OCI-LY7 (cell line): ENCODE data around the gene PCNT. TPM values are rescaled to one million over a fixed set of nuclear protein-coding genes. Genes with fewer than 3 reads are reported as not detected.
A peak's percentile ranks its signal among the peaks of the same experiment; 100 is the strongest.

ENCODE experiments used
- Bru-seq: library from RNA; stranded (reverse); fragments of 400-500 nt; gene quantifications from one replicate; lab custom pipeline; 2021; lab: Mats Ljungman, UMichigan
- BruChase-seq, 2 experiments: library from RNA; stranded (reverse); fragments of 400-500 nt; gene quantifications; one replicate each; lab custom pipeline; 2021; lab: Mats Ljungman, UMichigan
- BruUV-seq: library from RNA; stranded (reverse); fragments of 400-500 nt; replicated peaks from 2 replicates; lab custom pipeline; 2021; lab: Mats Ljungman, UMichigan
- CTCF ChIA-PET: fragments of 300-600 bp; sonication (Branson Sonifier 250); formaldehyde crosslinking; loops from one replicate; lab custom pipeline; 2022; ENCODE audit warnings: antibody characterized with exemption; ENCODE audit not compliant: unreplicated experiment; lab: Charles Lee
- POLR2A ChIA-PET: fragments of 300-600 bp; sonication (Branson Sonifier 250); formaldehyde crosslinking; loops from one replicate; lab custom pipeline; 2022; ENCODE audit warnings: antibody characterized with exemption; lab: Charles Lee
- DNase-seq: peaks from one replicate; pipeline ENCODE4 v3.0.0-alpha.2; 2015; ENCODE audit warnings: low spot score
- H2AFZ ChIP-seq: fragments of 200-600 bp; sonication (generic), shearing (Covaris generic); 2 replicates; pipeline ENCODE4 v1.6.1; 2014; ENCODE audit warnings: mild to moderate bottlenecking, antibody characterized with exemption, low read length, moderate library complexity
- H3K27ac ChIP-seq: fragments of 200-600 bp; sonication (generic); 2 replicates; pipeline ENCODE4 v1.5.1; 2014; ENCODE audit warnings: mixed run types, low read depth, mild to moderate bottlenecking, moderate library complexity, low read length, inconsistent platforms; ENCODE audit not compliant: poor library complexity, severe bottlenecking
- H3K36me3 ChIP-seq: fragments of 200-600 bp; sonication (generic); 2 replicates; pipeline ENCODE4 v1.6.1; 2014; ENCODE audit warnings: mild to moderate bottlenecking, antibody characterized with exemption, low read length, moderate library complexity, mixed read lengths; ENCODE audit not compliant: insufficient read depth
- H3K4me1 ChIP-seq: fragments of 200-600 bp; sonication (generic); 2 replicates; pipeline ENCODE4 v1.5.1; 2014; ENCODE audit warnings: mild to moderate bottlenecking, low read length; ENCODE audit not compliant: insufficient read depth, poor library complexity, severe bottlenecking
- H3K4me2 ChIP-seq: fragments of 200-600 bp; sonication (generic); 2 replicates; pipeline ENCODE4 v1.6.1; 2014; ENCODE audit warnings: mild to moderate bottlenecking, low read length
- H3K4me3 ChIP-seq: fragments of 200-600 bp; sonication (generic); 2 replicates; pipeline ENCODE4 v1.5.1; 2014; ENCODE audit warnings: mild to moderate bottlenecking, low read depth, low read length; ENCODE audit not compliant: poor library complexity, severe bottlenecking
- H3K79me2 ChIP-seq: fragments of 200-600 bp; sonication (generic); 2 replicates; pipeline ENCODE4 v1.6.1; 2016; ENCODE audit warnings: low read depth, mild to moderate bottlenecking, low read length, moderate library complexity, mixed read lengths; ENCODE audit not compliant: insufficient read depth
- H3K9me2 ChIP-seq: fragments of 200-600 bp; sonication (generic); 2 replicates; pipeline ENCODE4 v1.6.1; 2016; ENCODE audit warnings: mild to moderate bottlenecking, low read length, mixed read lengths; ENCODE audit not compliant: insufficient read depth
- H3K9me3 ChIP-seq: fragments of 200-600 bp; sonication (generic); 2 replicates; pipeline ENCODE4 v1.6.1; 2014; ENCODE audit warnings: mild to moderate bottlenecking, mixed run types, low read length, mixed read lengths
- H4K20me1 ChIP-seq: fragments of 200-600 bp; sonication (generic); 2 replicates; pipeline ENCODE4 v1.6.1; 2014; ENCODE audit warnings: mild to moderate bottlenecking, antibody characterized with exemption, low read length, moderate library complexity, mixed read lengths; ENCODE audit not compliant: insufficient read depth
- EZH2phosphoT487 ChIP-seq: fragments of 200-600 bp; sonication (generic); IDR thresholded peaks from 2 replicates; pipeline ENCODE4 v1.6.1; 2018; ENCODE audit warnings: low read depth, borderline replicate concordance, mild to moderate bottlenecking, mixed run types, antibody characterized with exemption, low read length, moderate library complexity, mixed read lengths
- intact Hi-C: fragments of 100-400 bp; cut with micrococcal nuclease; formaldehyde crosslinking; loops from one replicate; pipeline ENCODE4 v1.10.0; 2022; ENCODE audit not compliant: unreplicated experiment
- long read RNA-seq: library from polyadenylated mRNA; stranded (forward); transcript quantifications from one replicate; pipeline ENCODE4 v2.0.0, GENCODE V29; 2022
- total RNA-seq, 2 experiments: library from RNA; depleted of rRNA in 1 of 2; stranded (reverse); fragments of >200 nt in 1 of 2; shearing (Covaris generic) in 1 of 2; gene quantifications; 2 replicates each; pipeline ENCODE4 v1.2.3, GENCODE V29; 2014 to 2022
- TF ChIP-seq, protein P1 (sequence below): fragments of 200-600 bp; sonication (generic); conservative IDR thresholded peaks from 2 replicates; pipeline ENCODE4 v1.5.1; 2014; ENCODE audit warnings: mild to moderate bottlenecking, antibody characterized with exemption, low read length, moderate library complexity, mixed read lengths

The PCNT gene, protein sequence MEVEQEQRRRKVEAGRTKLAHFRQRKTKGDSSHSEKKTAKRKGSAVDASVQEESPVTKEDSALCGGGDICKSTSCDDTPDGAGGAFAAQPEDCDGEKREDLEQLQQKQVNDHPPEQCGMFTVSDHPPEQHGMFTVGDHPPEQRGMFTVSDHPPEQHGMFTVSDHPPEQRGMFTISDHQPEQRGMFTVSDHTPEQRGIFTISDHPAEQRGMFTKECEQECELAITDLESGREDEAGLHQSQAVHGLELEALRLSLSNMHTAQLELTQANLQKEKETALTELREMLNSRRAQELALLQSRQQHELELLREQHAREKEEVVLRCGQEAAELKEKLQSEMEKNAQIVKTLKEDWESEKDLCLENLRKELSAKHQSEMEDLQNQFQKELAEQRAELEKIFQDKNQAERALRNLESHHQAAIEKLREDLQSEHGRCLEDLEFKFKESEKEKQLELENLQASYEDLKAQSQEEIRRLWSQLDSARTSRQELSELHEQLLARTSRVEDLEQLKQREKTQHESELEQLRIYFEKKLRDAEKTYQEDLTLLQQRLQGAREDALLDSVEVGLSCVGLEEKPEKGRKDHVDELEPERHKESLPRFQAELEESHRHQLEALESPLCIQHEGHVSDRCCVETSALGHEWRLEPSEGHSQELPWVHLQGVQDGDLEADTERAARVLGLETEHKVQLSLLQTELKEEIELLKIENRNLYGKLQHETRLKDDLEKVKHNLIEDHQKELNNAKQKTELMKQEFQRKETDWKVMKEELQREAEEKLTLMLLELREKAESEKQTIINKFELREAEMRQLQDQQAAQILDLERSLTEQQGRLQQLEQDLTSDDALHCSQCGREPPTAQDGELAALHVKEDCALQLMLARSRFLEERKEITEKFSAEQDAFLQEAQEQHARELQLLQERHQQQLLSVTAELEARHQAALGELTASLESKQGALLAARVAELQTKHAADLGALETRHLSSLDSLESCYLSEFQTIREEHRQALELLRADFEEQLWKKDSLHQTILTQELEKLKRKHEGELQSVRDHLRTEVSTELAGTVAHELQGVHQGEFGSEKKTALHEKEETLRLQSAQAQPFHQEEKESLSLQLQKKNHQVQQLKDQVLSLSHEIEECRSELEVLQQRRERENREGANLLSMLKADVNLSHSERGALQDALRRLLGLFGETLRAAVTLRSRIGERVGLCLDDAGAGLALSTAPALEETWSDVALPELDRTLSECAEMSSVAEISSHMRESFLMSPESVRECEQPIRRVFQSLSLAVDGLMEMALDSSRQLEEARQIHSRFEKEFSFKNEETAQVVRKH (N-terminal part only)
- 41.5 and 48.4 TPM in 2 replicates for total RNA-seq (2014; rRNA removed; shearing (Covaris generic))
- total RNA-seq (2022): 75.8 and 84.1 TPM in 2 replicates
- percentile 70 among the genes with signal in this experiment for Bru-seq, nascent RNA
- percentile 85 among the genes with signal in this experiment for BruChase-seq, experiment 1, labeled RNA remaining after a 6-hour chase
- percentile 81 among the genes with signal in this experiment for BruChase-seq, experiment 2, labeled RNA remaining after a 2-hour chase
- long read RNA-seq, full-length matches to known transcripts: 1 of 58 reads
- long read RNA-seq, partial matches to known transcripts: 32 of 58 reads
- long read RNA-seq, other reads (novel, unspliced or antisense): 25 of 58 reads

DNA sequence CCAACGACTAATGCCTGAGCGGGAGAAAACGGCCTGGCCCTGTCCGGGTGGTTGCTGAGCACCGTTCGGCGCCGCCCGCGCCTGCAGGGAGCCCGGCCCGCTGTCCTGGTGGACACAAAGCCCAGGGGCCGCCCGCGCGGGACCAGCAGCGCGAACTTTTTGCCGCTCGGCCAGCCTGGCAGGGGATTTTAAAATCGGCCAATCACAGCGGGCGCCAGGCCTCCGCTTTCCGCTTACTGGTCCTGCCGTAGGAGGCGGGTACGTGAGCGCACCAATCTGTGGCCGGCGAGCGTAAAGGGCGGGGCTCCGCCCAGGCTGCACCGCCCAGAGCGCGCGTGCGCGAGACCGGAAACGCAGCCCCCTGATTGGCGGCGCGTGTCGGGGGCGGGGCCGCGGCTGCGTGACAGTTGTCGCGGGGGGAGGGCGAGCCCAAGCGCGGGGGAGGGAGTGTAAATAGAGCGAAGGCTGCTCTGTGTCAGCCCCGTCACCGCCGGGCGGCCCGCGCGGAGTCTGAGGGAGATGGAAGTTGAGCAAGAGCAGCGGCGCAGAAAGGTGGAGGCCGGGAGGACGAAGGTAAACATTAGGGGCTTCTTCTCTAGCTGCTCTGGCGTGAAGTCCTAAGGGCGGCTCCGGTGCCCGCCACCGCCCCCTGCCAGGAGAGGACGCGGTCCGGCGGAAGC is at the start of gene PCNT, which contains the start of gene C21orf58:
Gene PCNT (plus strand): TSS at position 447 of the 680 bp plus-strand sequence. CDS start 73 bp downstream, at position 520.
Gene C21orf58 (minus strand): TSS at position 161 of the 680 bp plus-strand sequence. CDS start 1,132 bp downstream, outside the sequence.
- DNase-seq: peak; percentile 98
- CTCF ChIA-PET: no interaction called here
- Histone ChIP-seq H3K4me1 (peaks cover 30% of the 10 kb centered on the region), H3K9me2 (no peaks in the 10 kb centered on the region), H3K27ac (peak within 1 kb of the TSS; percentile 88), H3K79me2 (peaks cover 78% of the 10 kb centered on the region), H4K20me1 (peaks cover 29% of the 10 kb centered on the region), H3K4me2 (peak within 1 kb of the TSS; percentile 93), H3K4me3 (peak within 1 kb of the TSS; percentile 86), H3K9me3 (no peaks in the 10 kb centered on the region), H3K36me3 (peaks cover 63% of the 10 kb centered on the region), H2AFZ (peak within 1 kb of the TSS; percentile 64; the same call in 1 of the 2 replicates)
- TF ChIP-seq, protein P1, sequence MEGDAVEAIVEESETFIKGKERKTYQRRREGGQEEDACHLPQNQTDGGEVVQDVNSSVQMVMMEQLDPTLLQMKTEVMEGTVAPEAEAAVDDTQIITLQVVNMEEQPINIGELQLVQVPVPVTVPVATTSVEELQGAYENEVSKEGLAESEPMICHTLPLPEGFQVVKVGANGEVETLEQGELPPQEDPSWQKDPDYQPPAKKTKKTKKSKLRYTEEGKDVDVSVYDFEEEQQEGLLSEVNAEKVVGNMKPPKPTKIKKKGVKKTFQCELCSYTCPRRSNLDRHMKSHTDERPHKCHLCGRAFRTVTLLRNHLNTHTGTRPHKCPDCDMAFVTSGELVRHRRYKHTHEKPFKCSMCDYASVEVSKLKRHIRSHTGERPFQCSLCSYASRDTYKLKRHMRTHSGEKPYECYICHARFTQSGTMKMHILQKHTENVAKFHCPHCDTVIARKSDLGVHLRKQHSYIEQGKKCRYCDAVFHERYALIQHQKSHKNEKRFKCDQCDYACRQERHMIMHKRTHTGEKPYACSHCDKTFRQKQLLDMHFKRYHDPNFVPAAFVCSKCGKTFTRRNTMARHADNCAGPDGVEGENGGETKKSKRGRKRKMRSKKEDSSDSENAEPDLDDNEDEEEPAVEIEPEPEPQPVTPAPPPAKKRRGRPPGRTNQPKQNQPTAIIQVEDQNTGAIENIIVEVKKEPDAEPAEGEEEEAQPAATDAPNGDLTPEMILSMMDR: no peak
- no peak for TF ChIP-seq EZH2phosphoT487
- BruUV-seq: no TSS peak
- intact Hi-C loops: loop anchor here (1.0 to 2.0 kb wide), 4 partner anchors 33 to 134 kb away; partner anchors contain the start of genes DIP2A, LSS and YBEY
- POLR2A ChIA-PET: interaction anchor here (0.7 to 1.1 kb wide), 2 partner anchors 13 to 34 kb away, joined by 3 to 4 read pairs; no protein-coding TSS in a partner anchor

DNA sequence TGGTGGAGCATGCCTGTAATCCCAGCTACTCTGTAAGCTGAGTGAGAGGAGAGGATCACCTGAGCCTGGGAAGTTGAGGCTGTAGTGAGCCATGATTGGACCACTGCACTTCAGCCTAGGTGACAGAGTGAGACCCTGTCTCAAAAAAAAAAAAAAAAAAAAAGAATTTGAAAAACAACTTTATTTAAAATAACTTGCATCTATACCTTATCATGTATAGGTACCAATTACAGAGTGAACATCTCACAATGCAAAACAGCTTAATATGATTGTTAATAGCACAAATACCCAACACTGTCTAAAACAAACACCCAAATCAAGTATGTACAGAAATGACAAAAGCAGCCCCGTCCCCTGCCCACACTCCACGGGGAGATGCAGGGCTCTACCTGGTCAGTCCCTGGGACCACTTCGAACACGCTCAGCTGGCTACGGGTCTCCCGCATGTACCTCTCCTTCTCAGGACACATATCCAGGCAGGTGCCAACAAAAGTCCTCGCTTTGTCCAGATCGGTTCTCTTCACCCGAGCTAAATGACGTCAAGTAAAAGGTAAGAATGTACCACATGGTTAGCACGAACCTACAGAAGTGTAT is 49.1 kb upstream of the PCNT start:
- Histone ChIP-seq H3K36me3 (peaks cover 90% of the 10 kb centered on the region), H4K20me1 (no peaks in the 10 kb centered on the region), H3K4me3 (no peak overlapping the region), H3K4me1 (no peaks in the 10 kb centered on the region), H2AFZ (no peak overlapping the region), H3K9me3 (no peaks in the 10 kb centered on the region), H3K27ac (no peak overlapping the region), H3K9me2 (no peaks in the 10 kb centered on the region), H3K79me2 (no peaks in the 10 kb centered on the region), H3K4me2 (no peak overlapping the region)
- BruUV-seq: no TSS peak
- TF ChIP-seq EZH2phosphoT487: no peak
- TF ChIP-seq, protein P1: no peak
- POLR2A ChIA-PET: interaction anchor here (0.7 kb wide), 1 partner anchor 51 kb away, joined by 3 read pairs; no protein-coding TSS in a partner anchor
- DNase-seq: no peak
- CTCF ChIA-PET: no interaction called here
- intact Hi-C loops: no loop called here
